ES-I3 (cell line): ENCODE results near the gene NAT14.
"Not testable (repeated sequence)": the region's sequence is repeated elsewhere in the genome, so short reads cannot be mapped to it uniquely, and the experiment has no call there.

Source experiments
- H3K36me3 ChIP-seq: 2 replicates; pipeline ENCODE4 v1.6.1; 2013; ENCODE audit warnings: mild to moderate bottlenecking, low read length, control low read depth, moderate library complexity; ENCODE audit not compliant: insufficient read depth
- H3K4me1 ChIP-seq: 2 replicates; pipeline ENCODE4 v1.6.1; 2013; ENCODE audit warnings: mild to moderate bottlenecking, control low read depth, low read length; ENCODE audit not compliant: insufficient read depth
- H3K9ac ChIP-seq: 2 replicates; pipeline ENCODE4 v1.6.1; 2013; ENCODE audit warnings: low read depth, mild to moderate bottlenecking, low read length, moderate library complexity
- H3K9me3 ChIP-seq: 2 replicates; pipeline ENCODE4 v1.6.1; 2013; ENCODE audit warnings: mild to moderate bottlenecking, low read length, moderate library complexity; ENCODE audit not compliant: control insufficient read depth, insufficient read depth

The NAT14 gene

GRCh38 chr19:55492362-55492944 lies 7.5 kb downstream of the NAT14 start:
- no peak overlapping the region for H3K9ac ChIP-seq
- peaks cover 22% of the 10 kb centered on the region for H3K4me1 ChIP-seq
- H3K9me3 ChIP-seq = no peaks in the 10 kb centered on the region
- H3K36me3 ChIP-seq = no peaks in the 10 kb centered on the region

GRCh38 chr19:55493052-55493644 lies 8.2 kb downstream of the NAT14 start:
- Histone ChIP-seq H3K9me3 (no peaks in the 10 kb centered on the region), H3K9ac (no peak overlapping the region), H3K36me3 (no peaks in the 10 kb centered on the region), H3K4me1 (peaks cover 22% of the 10 kb centered on the region)

- Histone ChIP-seq H3K9ac (no peak overlapping the region), H3K4me1 (peaks cover 22% of the 10 kb centered on the region), H3K36me3 (no peaks in the 10 kb centered on the region), H3K9me3 (no peaks in the 10 kb centered on the region)
These were observed 8.7 kb downstream of the NAT14 start for GRCh38 chr19:55493645-55494171.

DNA sequence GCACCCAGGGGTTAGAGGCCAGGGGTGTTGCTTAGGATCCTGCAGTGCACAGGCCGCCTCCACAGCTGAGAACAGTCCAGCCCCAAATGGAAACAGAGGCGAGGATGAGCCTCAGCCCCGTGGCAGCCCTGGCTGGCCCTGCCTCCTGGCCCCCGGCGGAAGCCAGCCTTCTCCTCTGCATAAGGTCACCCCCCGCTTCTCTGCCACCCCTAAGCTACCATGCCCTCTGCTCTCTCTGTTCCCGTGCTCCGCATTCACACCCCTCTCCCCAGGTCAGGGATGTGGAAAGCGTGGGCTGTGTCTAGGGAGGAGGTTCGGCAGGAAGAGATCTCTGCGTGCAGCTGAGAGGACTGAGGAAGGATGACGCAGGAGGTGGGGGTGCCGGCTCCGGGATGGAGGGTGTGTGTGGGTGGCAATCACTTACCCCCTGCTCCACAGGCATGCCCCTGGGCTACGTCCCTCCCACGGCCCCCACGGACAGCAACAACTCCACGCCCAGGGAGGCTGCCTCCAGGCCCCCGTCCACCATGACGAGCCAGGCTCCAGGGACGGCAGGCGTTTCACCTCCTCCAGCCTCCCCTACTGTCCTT lies 9.3 kb downstream of the NAT14 start:
- Histone ChIP-seq H3K36me3 (no peaks in the 10 kb centered on the region), H3K9ac (no peak overlapping the region), H3K4me1 (peaks cover 20% of the 10 kb centered on the region), H3K9me3 (no peaks in the 10 kb centered on the region)

DNA sequence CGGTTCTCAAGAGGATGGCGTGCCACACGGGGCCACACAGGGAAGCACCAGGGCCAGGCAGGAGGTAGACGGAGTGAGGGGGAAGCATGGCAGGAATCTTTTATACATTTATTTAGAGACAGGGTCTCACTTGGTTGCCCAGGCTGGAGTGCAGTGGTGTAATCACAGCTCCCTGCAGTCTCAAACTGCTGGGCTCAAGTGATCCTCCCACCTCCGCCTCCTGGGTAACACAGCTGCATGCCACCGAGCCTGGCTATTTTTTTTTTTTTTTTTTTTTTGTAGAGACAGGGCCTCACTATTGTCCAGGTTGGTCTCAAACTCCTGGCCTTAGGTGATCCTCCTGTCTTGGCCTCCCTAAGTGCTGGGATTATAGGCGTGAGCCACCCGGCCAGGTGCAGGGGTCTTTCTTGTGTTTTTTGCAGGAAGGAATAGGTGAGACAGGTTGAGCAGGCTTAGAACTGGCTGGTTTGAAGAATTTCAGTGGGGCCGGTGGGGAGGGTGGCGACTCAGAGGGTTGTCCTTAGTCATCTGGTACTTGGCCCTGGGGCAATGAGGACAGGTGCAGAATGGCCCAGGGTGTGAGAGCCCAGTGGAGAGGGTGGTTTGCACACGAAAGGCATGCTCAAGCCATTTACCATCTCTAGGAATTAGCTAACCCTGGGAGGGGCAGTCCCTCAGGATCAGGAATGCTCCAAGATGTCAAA lies 10.8 kb downstream of the NAT14 start:
- Histone ChIP-seq H3K9ac (no peak overlapping the region), H3K4me1 (peaks cover 15% of the 10 kb centered on the region), H3K36me3 (no peaks in the 10 kb centered on the region), H3K9me3 (no peaks in the 10 kb centered on the region)

DNA sequence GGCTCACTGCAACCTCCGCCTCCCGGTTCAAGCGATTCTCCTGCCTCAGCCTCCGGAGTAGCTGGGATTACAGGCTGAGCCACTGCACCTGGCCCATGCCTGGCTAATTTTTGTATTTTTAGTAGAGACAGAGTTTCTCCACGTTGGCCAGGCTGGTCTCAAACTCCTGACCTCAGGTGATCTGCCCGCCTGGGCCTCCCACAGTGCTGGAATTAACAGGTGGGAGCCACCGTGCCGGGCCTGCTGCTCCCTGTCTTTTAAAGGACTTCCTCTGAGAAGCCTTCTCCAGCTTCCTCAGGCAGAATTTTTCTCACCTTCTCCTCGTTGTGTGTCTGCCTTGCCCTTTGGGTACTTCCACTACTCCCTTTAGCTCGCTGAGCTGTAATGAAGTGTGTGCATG lies 11.8 kb downstream of the NAT14 start:
- H3K9me3 ChIP-seq, H3K9ac ChIP-seq, H3K36me3 ChIP-seq: not testable (repeated sequence)
- peaks cover 15% of the 10 kb centered on the region for H3K4me1 ChIP-seq

DNA sequence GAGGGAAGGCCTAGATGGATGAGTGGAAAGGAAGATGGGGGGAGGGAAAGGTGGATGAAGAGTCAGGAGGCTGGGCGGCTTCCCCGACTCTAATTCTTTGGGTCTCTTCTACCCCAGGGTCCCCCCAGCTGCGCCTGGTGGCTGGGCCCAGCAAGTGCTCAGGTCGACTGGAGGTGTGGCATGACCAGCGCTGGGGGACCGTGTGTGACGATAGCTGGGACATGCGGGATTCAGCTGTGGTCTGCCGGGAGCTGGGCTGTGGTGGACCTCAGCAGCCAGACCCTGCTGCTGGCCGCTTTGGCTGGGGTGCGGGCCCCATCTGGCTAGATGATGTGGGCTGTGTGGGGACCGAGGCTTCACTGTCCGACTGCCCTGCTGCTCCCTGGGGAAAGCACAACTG lies 12.8 kb downstream of the NAT14 start:
- Histone ChIP-seq H3K9me3 (no peaks in the 10 kb centered on the region), H3K4me1 (peaks cover 15% of the 10 kb centered on the region), H3K9ac (no peak overlapping the region), H3K36me3 (no peaks in the 10 kb centered on the region)

GRCh38 chr19:55498246-55498840 lies 13.4 kb downstream of the NAT14 start:
- Histone ChIP-seq H3K9me3 (peaks cover 4% of the 10 kb centered on the region; the same call in 1 of the 2 replicates), H3K4me1 (peaks cover 15% of the 10 kb centered on the region), H3K9ac (no peak overlapping the region), H3K36me3 (no peaks in the 10 kb centered on the region)

GRCh38 chr19:55500368-55500952 lies 15.5 kb downstream of the NAT14 start:
- no peak overlapping the region for H3K9ac ChIP-seq
- peaks cover 12% of the 10 kb centered on the region for H3K4me1 ChIP-seq
- H3K9me3 ChIP-seq = peaks cover 5% of the 10 kb centered on the region; the same call in 1 of the 2 replicates
- H3K36me3 ChIP-seq = no peaks in the 10 kb centered on the region

GRCh38 chr19:55502197-55502952 lies 17.4 kb downstream of the NAT14 start:
- no peak overlapping the region for H3K9ac ChIP-seq
- no peaks in the 10 kb centered on the region for H3K36me3 ChIP-seq
- H3K4me1 ChIP-seq = 0 out of 2 replicates have a peak, but pooled peaks cover under 1% of the 10 kb centered on the region
- peaks cover 5% of the 10 kb centered on the region; the same call in 1 of the 2 replicates for H3K9me3 ChIP-seq

- no peak overlapping the region for H3K9ac ChIP-seq
- H3K9me3 ChIP-seq = peaks cover 5% of the 10 kb centered on the region; the same call in 1 of the 2 replicates
- H3K4me1 ChIP-seq = no peaks in the 10 kb centered on the region
- no peaks in the 10 kb centered on the region for H3K36me3 ChIP-seq
These were observed 18.1 kb downstream of the NAT14 start for GRCh38 chr19:55503157-55503501.

GRCh38 chr19:55503502-55504251 lies 18.7 kb downstream of the NAT14 start:
- H3K9ac ChIP-seq = peak overlapping the region; percentile 20; the same call in 1 of the 2 replicates
- H3K36me3 ChIP-seq = no peaks in the 10 kb centered on the region
- peaks cover 5% of the 10 kb centered on the region; the same call in 1 of the 2 replicates for H3K9me3 ChIP-seq
- H3K4me1 ChIP-seq = no peaks in the 10 kb centered on the region

- Histone ChIP-seq H3K4me1 (no peaks in the 10 kb centered on the region), H3K9me3 (peaks cover 5% of the 10 kb centered on the region; the same call in 1 of the 2 replicates), H3K36me3 (no peaks in the 10 kb centered on the region), H3K9ac (no peak overlapping the region)
These were observed 19.2 kb downstream of the NAT14 start for GRCh38 chr19:55504252-55504603.
